WTC11 (cell line): ENCODE results near the gene EPM2A.

Experiments
- CREB1 ChIP-seq: sonication (generic); formaldehyde crosslinking; IDR thresholded peaks from 2 replicates; pipeline ENCODE4 v1.8.0; 2023; ENCODE audit warnings: mild to moderate bottlenecking, missing genetic modification reagents
- CTCF ChIP-seq: fragments of 200-600 bp; IDR thresholded peaks from 2 replicates; pipeline ENCODE4 v1.8.0; 2022; ENCODE audit warnings: antibody characterized with exemption
- E2F5 ChIP-seq: sonication (generic); formaldehyde crosslinking; IDR thresholded peaks from 2 replicates; pipeline ENCODE4 v1.8.1; 2022; ENCODE audit warnings: mild to moderate bottlenecking, moderate library complexity, missing genetic modification reagents
- NFYB ChIP-seq: sonication (generic); formaldehyde crosslinking; conservative IDR thresholded peaks from 2 replicates; pipeline ENCODE4 v1.8.0; 2022; ENCODE audit warnings: low read depth, missing genetic modification reagents
- USF1 ChIP-seq: sonication (generic); formaldehyde crosslinking; IDR thresholded peaks from 2 replicates; pipeline ENCODE4 v1.8.0; 2022; ENCODE audit warnings: mild to moderate bottlenecking, missing genetic modification reagents
- ZNF512 ChIP-seq: sonication (generic); formaldehyde crosslinking; IDR thresholded peaks from 2 replicates; pipeline ENCODE4 v1.8.1; 2022; ENCODE audit warnings: missing genetic modification reagents, borderline replicate concordance

GRCh38 chr6:145705561-145705960 lies 29.8 kb downstream of the EPM2A start:
- TF ChIP-seq CTCF, result no peak
- TF ChIP-seq E2F5, result no peak
- no peak for TF ChIP-seq USF1
- TF ChIP-seq CREB1 (CRISPR knock-in tag), result no peak
- no peak for TF ChIP-seq NFYB (CRISPR knock-in tag)
- no peak for TF ChIP-seq ZNF512 (CRISPR knock-in tag)
